ENCODE data around the gene VTI1A.

DNA sequence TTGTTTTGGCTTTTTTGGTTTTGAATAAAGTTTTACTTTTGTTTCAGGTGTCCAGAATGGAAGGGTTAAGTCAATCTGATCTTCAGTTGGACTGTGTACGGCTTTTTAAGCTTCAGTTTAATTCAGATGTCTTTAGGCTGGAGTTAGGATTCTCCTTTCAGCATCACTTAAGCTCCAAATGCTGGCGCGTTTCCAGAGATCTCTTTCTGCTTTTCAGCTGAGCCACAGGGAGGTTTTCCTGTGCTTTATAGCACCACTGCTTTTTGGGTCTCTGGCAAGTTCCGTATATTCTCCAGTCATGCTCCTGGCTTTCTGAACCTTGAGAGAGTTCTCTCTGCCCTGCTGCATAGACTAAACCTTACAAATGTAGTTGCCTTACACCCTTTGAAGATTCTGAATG lies 60.0 kb downstream of the VTI1A start:
- no peak for TF ChIP-seq ISL2 (CRISPR knock-in tag; IDR thresholded peaks at IDR 0.05)
- TF ChIP-seq POLR2A (IDR thresholded peaks at IDR 0.05; ENCODE audit: insufficient read depth in 1 of 2, low read depth in 2 of 2, low read length in 2 of 2) = no peak
- TF ChIP-seq EZH2 (conservative IDR thresholded peaks at IDR 0.05; ENCODE audit: low read depth, low read length) = no peak
- TF ChIP-seq RBM39 (IDR thresholded peaks at IDR 0.05; ENCODE audit: low read depth, low read length, poor library complexity, severe bottlenecking) = no peak
- TF ChIP-seq, protein P1, sequence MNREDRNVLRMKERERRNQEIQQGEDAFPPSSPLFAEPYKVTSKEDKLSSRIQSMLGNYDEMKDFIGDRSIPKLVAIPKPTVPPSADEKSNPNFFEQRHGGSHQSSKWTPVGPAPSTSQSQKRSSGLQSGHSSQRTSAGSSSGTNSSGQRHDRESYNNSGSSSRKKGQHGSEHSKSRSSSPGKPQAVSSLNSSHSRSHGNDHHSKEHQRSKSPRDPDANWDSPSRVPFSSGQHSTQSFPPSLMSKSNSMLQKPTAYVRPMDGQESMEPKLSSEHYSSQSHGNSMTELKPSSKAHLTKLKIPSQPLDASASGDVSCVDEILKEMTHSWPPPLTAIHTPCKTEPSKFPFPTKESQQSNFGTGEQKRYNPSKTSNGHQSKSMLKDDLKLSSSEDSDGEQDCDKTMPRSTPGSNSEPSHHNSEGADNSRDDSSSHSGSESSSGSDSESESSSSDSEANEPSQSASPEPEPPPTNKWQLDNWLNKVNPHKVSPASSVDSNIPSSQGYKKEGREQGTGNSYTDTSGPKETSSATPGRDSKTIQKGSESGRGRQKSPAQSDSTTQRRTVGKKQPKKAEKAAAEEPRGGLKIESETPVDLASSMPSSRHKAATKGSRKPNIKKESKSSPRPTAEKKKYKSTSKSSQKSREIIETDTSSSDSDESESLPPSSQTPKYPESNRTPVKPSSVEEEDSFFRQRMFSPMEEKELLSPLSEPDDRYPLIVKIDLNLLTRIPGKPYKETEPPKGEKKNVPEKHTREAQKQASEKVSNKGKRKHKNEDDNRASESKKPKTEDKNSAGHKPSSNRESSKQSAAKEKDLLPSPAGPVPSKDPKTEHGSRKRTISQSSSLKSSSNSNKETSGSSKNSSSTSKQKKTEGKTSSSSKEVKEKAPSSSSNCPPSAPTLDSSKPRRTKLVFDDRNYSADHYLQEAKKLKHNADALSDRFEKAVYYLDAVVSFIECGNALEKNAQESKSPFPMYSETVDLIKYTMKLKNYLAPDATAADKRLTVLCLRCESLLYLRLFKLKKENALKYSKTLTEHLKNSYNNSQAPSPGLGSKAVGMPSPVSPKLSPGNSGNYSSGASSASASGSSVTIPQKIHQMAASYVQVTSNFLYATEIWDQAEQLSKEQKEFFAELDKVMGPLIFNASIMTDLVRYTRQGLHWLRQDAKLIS (CRISPR knock-in tag; IDR thresholded peaks at IDR 0.05) = no peak
- no peak for TF ChIP-seq ZNF253 (CRISPR knock-in tag; IDR thresholded peaks at IDR 0.05; ENCODE audit: borderline replicate concordance)
- TF ChIP-seq ATF2 (CRISPR knock-in tag; IDR thresholded peaks at IDR 0.05) = no peak
- no peak for TF ChIP-seq ZNF777 (CRISPR knock-in tag; IDR thresholded peaks at IDR 0.05)
- no peak for TF ChIP-seq ATF3 (CRISPR knock-in tag; IDR thresholded peaks at IDR 0.05)
- no peak for TF ChIP-seq SP2 (CRISPR knock-in tag; IDR thresholded peaks at IDR 0.05)

Data from HepG2 (cell line).